ENCODE data around the gene ADCY3. TPM values are rescaled to one million over a fixed set of nuclear protein-coding genes. Genes with fewer than 3 reads are reported as not detected.

The ADCY3 gene
- total and polyA plus RNA-seq, 2 experiments from 2014 or later, result 9.1 to 47.4 TPM

GRCh38 chr2:24852431-24853020 is 67.5 kb downstream of the ADCY3 start:
- in situ Hi-C loops (cut with MboI), result no loop called here
- H3K79me2 ChIP-seq (ENCODE audit: insufficient read depth), result no peaks in the 10 kb centered on the region
- peaks cover 17% of the 10 kb centered on the region for H3K4me1 ChIP-seq (ENCODE audit: insufficient read depth)
- H3K4me2 ChIP-seq (ENCODE audit: unreplicated experiment), result no peak overlapping the region
- no peaks in the 10 kb centered on the region for H3K27me3 ChIP-seq (replicated peaks; ENCODE audit: insufficient read depth)
- no peaks in the 10 kb centered on the region for H4K20me1 ChIP-seq (ENCODE audit: insufficient read depth)
- no peak overlapping the region for H3K27ac ChIP-seq
- TF ChIP-seq EZH2phosphoT487 (IDR thresholded peaks at IDR 0.05; ENCODE audit: insufficient read depth, low read depth) (no peak), EZH2 (IDR thresholded peaks at IDR 0.05; ENCODE audit: insufficient read depth, poor library complexity, severe bottlenecking) (no peak)
- H3K36me3 ChIP-seq (ENCODE audit: low read depth), result no peaks in the 10 kb centered on the region
- 89 to 90% methylated on average over 20 to 23 of the region's 23 CpGs for WGBS, 2 experiments (ENCODE audit: low coverage in 1 of 2, low lambda C conversion rate in 2 of 2, missing lambda C conversion rate in 2 of 2)
- no peak for DNase-seq
- no peak overlapping the region for H2AFZ ChIP-seq
- H3F3A ChIP-seq (ENCODE audit: insufficient read depth), result peaks cover 4% of the 10 kb centered on the region
- H3K9ac ChIP-seq, result no peak overlapping the region
- no peaks in the 10 kb centered on the region for H3K9me2 ChIP-seq (ENCODE audit: insufficient read depth)
- no peaks in the 10 kb centered on the region for H3K9me3 ChIP-seq (ENCODE audit: low read depth)
- no peak overlapping the region for H3K4me3 ChIP-seq

- Histone ChIP-seq H3K4me3 (no peak overlapping the region), H3K4me2 (ENCODE audit: unreplicated experiment) (no peak overlapping the region), H3K27ac (no peak overlapping the region), H3K36me3 (ENCODE audit: low read depth) (no peaks in the 10 kb centered on the region), H3K79me2 (ENCODE audit: insufficient read depth) (no peaks in the 10 kb centered on the region), H3K27me3 (replicated peaks; ENCODE audit: insufficient read depth) (no peaks in the 10 kb centered on the region), H3K9me2 (ENCODE audit: insufficient read depth) (no peaks in the 10 kb centered on the region), H3K4me1 (ENCODE audit: insufficient read depth) (peaks cover 17% of the 10 kb centered on the region), H2AFZ (no peak overlapping the region), H3K9ac (no peak overlapping the region), H3K9me3 (ENCODE audit: low read depth) (no peaks in the 10 kb centered on the region), H4K20me1 (ENCODE audit: insufficient read depth) (no peaks in the 10 kb centered on the region), H3F3A (ENCODE audit: insufficient read depth) (peaks cover 4% of the 10 kb centered on the region)
- TF ChIP-seq EZH2phosphoT487 (IDR thresholded peaks at IDR 0.05; ENCODE audit: insufficient read depth, low read depth), result no peak
- no peak for TF ChIP-seq EZH2 (IDR thresholded peaks at IDR 0.05; ENCODE audit: insufficient read depth, poor library complexity, severe bottlenecking)
- in situ Hi-C loops (cut with MboI), result no loop called here
- no peak for DNase-seq
- 94 to 96% methylated on average over 10 to 13 of the region's 13 CpGs for WGBS, 2 experiments (ENCODE audit: low coverage in 1 of 2, low lambda C conversion rate in 2 of 2, missing lambda C conversion rate in 2 of 2)
Measured at GRCh38 chr2:24852026-24852425, 68.0 kb downstream of the ADCY3 start.

GRCh38 chr2:24850944-24851343 is 69.1 kb downstream of the ADCY3 start:
- DNase-seq, result no peak
- no peak overlapping the region for H2AFZ ChIP-seq
- H3F3A ChIP-seq (ENCODE audit: insufficient read depth), result peaks cover 4% of the 10 kb centered on the region
- no peak overlapping the region for H3K27ac ChIP-seq
- H3K4me3 ChIP-seq, result no peak overlapping the region
- no peaks in the 10 kb centered on the region for H3K9me3 ChIP-seq (ENCODE audit: low read depth)
- no peaks in the 10 kb centered on the region for H3K36me3 ChIP-seq (ENCODE audit: low read depth)
- in situ Hi-C loops (cut with MboI), result no loop called here
- TF ChIP-seq EZH2 (IDR thresholded peaks at IDR 0.05; ENCODE audit: insufficient read depth, poor library complexity, severe bottlenecking) (no peak), EZH2phosphoT487 (IDR thresholded peaks at IDR 0.05; ENCODE audit: insufficient read depth, low read depth) (no peak)
- H3K4me1 ChIP-seq (ENCODE audit: insufficient read depth), result peaks cover 8% of the 10 kb centered on the region
- no peaks in the 10 kb centered on the region for H4K20me1 ChIP-seq (ENCODE audit: insufficient read depth)
- H3K79me2 ChIP-seq (ENCODE audit: insufficient read depth), result no peaks in the 10 kb centered on the region
- H3K27me3 ChIP-seq (replicated peaks; ENCODE audit: insufficient read depth), result no peaks in the 10 kb centered on the region
- H3K9ac ChIP-seq, result no peak overlapping the region
- H3K4me2 ChIP-seq (ENCODE audit: unreplicated experiment), result no peak overlapping the region
- 92 to 94% methylated on average over 7 of the region's 7 CpGs for WGBS, 2 experiments (ENCODE audit: low coverage in 1 of 2, low lambda C conversion rate in 2 of 2, missing lambda C conversion rate in 2 of 2)
- no peaks in the 10 kb centered on the region for H3K9me2 ChIP-seq (ENCODE audit: insufficient read depth)

GRCh38 chr2:24845691-24846090 is 74.3 kb downstream of the ADCY3 start:
- no peak overlapping the region for H3K4me2 ChIP-seq (ENCODE audit: unreplicated experiment)
- no peak overlapping the region for H3K4me3 ChIP-seq
- DNase-seq, result no peak
- in situ Hi-C loops (cut with MboI), result loop anchor here (25.0 kb wide), 1 partner anchor 292 kb away; no protein-coding TSS in a partner anchor
- H4K20me1 ChIP-seq (ENCODE audit: insufficient read depth), result no peaks in the 10 kb centered on the region
- no peaks in the 10 kb centered on the region for H3K36me3 ChIP-seq (ENCODE audit: low read depth)
- no peaks in the 10 kb centered on the region for H3F3A ChIP-seq (ENCODE audit: insufficient read depth)
- no peaks in the 10 kb centered on the region for H3K4me1 ChIP-seq (ENCODE audit: insufficient read depth)
- no peaks in the 10 kb centered on the region for H3K79me2 ChIP-seq (ENCODE audit: insufficient read depth)
- no peaks in the 10 kb centered on the region for H3K27me3 ChIP-seq (replicated peaks; ENCODE audit: insufficient read depth)
- no peak overlapping the region for H3K27ac ChIP-seq
- no peaks in the 10 kb centered on the region for H3K9me3 ChIP-seq (ENCODE audit: low read depth)
- TF ChIP-seq EZH2phosphoT487 (IDR thresholded peaks at IDR 0.05; ENCODE audit: insufficient read depth, low read depth) (no peak), EZH2 (IDR thresholded peaks at IDR 0.05; ENCODE audit: insufficient read depth, poor library complexity, severe bottlenecking) (no peak)
- H3K9ac ChIP-seq, result no peak overlapping the region
- no peak overlapping the region for H2AFZ ChIP-seq
- no peaks in the 10 kb centered on the region for H3K9me2 ChIP-seq (ENCODE audit: insufficient read depth)
- WGBS, 2 experiments (ENCODE audit: low coverage in 1 of 2, low lambda C conversion rate in 2 of 2, missing lambda C conversion rate in 2 of 2), result 92 to 99% methylated on average over 5 of the region's 5 CpGs

All from GM23248 (cell line).